ENCODE measurements around the gene RASGRF2. TPM values are rescaled to one million over a fixed set of nuclear protein-coding genes. Genes with fewer than 3 reads are reported as not detected.

Gene RASGRF2
- total and polyA plus RNA-seq, 2 of the 13 experiments (the other 11 are each of a cell fraction or from before 2014, with no cell fraction given) = 23.6 to 29.0 TPM

DNA sequence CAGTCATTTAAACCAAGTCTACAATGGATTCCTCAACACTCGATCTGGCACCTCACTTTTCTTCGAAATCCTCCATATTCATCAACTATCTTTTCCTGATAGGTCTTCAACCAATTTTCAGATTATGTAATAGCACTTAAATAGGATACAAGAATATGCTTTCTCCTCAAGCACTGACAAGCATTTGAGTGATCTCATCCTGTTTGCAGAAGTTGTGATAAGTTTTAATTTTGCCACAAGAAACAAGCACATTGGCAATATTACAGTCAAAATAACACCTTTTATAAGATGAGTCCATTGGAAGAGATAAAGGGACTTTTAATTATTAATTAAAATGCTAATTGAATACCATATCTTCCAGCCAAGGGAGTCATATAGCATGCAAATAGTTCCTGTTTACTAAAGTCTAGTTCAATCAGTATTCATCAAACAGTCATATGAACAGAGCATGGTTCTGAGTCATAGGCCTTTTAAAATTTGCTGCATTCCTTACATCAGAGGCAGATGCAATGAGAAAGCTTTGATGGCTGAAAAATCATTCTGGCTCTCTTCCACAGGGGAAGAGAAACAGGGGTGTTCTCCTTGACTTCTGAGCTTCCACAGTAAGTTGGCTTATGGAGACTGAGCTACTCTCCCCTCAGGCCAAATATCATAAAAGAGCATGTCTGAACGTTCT lies 308.5 kb downstream of the RASGRF2 start (continued):
- TF ChIP-seq, protein P1, sequence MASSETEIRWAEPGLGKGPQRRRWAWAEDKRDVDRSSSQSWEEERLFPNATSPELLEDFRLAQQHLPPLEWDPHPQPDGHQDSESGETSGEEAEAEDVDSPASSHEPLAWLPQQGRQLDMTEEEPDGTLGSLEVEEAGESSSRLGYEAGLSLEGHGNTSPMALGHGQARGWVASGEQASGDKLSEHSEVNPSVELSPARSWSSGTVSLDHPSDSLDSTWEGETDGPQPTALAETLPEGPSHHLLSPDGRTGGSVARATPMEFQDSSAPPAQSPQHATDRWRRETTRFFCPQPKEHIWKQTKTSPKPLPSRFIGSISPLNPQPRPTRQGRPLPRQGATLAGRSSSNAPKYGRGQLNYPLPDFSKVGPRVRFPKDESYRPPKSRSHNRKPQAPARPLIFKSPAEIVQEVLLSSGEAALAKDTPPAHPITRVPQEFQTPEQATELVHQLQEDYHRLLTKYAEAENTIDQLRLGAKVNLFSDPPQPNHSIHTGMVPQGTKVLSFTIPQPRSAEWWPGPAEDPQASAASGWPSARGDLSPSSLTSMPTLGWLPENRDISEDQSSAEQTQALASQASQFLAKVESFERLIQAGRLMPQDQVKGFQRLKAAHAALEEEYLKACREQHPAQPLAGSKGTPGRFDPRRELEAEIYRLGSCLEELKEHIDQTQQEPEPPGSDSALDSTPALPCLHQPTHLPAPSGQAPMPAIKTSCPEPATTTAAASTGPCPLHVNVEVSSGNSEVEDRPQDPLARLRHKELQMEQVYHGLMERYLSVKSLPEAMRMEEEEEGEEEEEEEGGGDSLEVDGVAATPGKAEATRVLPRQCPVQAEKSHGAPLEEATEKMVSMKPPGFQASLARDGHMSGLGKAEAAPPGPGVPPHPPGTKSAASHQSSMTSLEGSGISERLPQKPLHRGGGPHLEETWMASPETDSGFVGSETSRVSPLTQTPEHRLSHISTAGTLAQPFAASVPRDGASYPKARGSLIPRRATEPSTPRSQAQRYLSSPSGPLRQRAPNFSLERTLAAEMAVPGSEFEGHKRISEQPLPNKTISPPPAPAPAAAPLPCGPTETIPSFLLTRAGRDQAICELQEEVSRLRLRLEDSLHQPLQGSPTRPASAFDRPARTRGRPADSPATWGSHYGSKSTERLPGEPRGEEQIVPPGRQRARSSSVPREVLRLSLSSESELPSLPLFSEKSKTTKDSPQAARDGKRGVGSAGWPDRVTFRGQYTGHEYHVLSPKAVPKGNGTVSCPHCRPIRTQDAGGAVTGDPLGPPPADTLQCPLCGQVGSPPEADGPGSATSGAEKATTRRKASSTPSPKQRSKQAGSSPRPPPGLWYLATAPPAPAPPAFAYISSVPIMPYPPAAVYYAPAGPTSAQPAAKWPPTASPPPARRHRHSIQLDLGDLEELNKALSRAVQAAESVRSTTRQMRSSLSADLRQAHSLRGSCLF (CRISPR knock-in tag; IDR thresholded peaks at IDR 0.05; ENCODE audit: borderline replicate concordance) = no peak
- TF ChIP-seq, protein P2, sequence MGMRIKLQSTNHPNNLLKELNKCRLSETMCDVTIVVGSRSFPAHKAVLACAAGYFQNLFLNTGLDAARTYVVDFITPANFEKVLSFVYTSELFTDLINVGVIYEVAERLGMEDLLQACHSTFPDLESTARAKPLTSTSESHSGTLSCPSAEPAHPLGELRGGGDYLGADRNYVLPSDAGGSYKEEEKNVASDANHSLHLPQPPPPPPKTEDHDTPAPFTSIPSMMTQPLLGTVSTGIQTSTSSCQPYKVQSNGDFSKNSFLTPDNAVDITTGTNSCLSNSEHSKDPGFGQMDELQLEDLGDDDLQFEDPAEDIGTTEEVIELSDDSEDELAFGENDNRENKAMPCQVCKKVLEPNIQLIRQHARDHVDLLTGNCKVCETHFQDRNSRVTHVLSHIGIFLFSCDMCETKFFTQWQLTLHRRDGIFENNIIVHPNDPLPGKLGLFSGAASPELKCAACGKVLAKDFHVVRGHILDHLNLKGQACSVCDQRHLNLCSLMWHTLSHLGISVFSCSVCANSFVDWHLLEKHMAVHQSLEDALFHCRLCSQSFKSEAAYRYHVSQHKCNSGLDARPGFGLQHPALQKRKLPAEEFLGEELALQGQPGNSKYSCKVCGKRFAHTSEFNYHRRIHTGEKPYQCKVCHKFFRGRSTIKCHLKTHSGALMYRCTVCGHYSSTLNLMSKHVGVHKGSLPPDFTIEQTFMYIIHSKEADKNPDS (CRISPR knock-in tag; IDR thresholded peaks at IDR 0.05) = no peak
- TF ChIP-seq, protein P3, sequence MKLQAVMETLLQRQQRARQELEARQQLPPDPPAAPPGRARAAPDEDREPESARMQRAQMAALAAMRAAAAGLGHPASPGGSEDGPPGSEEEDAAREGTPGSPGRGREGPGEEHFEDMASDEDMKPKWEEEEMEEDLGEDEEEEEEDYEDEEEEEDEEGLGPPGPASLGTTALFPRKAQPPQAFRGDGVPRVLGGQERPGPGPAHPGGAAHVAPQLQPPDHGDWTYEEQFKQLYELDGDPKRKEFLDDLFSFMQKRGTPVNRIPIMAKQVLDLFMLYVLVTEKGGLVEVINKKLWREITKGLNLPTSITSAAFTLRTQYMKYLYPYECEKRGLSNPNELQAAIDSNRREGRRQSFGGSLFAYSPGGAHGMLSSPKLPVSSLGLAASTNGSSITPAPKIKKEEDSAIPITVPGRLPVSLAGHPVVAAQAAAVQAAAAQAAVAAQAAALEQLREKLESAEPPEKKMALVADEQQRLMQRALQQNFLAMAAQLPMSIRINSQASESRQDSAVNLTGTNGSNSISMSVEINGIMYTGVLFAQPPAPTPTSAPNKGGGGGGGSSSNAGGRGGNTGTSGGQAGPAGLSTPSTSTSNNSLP (IDR thresholded peaks at IDR 0.05; ENCODE audit: low read depth, low read length) = peak; percentile 76
- TF ChIP-seq SOX6 (IDR thresholded peaks at IDR 0.05) = no peak
- no peak for TF ChIP-seq SOX6 (CRISPR knock-in tag; IDR thresholded peaks at IDR 0.05)
- TF ChIP-seq SAP130 (CRISPR knock-in tag; IDR thresholded peaks at IDR 0.05; ENCODE audit: low read depth) = 0 out of 2 replicates have a peak, but pooled peaks have one; percentile 26
- no peak for TF ChIP-seq HES4 (CRISPR knock-in tag; IDR thresholded peaks at IDR 0.05; ENCODE audit: borderline replicate concordance)
- no peak for TF ChIP-seq MEF2D (CRISPR knock-in tag; IDR thresholded peaks at IDR 0.05)
- no peak for TF ChIP-seq FOXP1 (IDR thresholded peaks at IDR 0.05)
- TF ChIP-seq FOXP1 (CRISPR knock-in tag; IDR thresholded peaks at IDR 0.05) = peak; percentile 40; the same call in 1 of the 2 replicates
- TF ChIP-seq ZNF781 (CRISPR knock-in tag; IDR thresholded peaks at IDR 0.05; ENCODE audit: borderline replicate concordance, not compliant biosample characterization) = no peak
- no peak for TF ChIP-seq SRSF1 (optimal IDR thresholded peaks at IDR 0.05; ENCODE audit: low read depth, low read length)
- no peak for TF ChIP-seq PRMT3 (CRISPR knock-in tag; IDR thresholded peaks at IDR 0.05; ENCODE audit: borderline replicate concordance, low read depth)
- TF ChIP-seq, protein P4, sequence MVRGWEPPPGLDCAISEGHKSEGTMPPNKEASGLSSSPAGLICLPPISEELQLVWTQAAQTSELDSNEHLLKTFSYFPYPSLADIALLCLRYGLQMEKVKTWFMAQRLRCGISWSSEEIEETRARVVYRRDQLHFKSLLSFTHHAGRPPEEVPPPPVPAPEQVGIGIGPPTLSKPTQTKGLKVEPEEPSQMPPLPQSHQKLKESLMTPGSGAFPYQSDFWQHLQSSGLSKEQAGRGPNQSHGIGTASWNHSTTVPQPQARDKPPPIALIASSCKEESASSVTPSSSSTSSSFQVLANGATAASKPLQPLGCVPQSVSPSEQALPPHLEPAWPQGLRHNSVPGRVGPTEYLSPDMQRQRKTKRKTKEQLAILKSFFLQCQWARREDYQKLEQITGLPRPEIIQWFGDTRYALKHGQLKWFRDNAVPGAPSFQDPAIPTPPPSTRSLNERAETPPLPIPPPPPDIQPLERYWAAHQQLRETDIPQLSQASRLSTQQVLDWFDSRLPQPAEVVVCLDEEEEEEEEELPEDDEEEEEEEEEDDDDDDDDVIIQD (CRISPR knock-in tag; IDR thresholded peaks at IDR 0.05; ENCODE audit: low read depth) = peak; percentile 24; the same call in 1 of the 2 replicates
- no peak for TF ChIP-seq FOXJ3 (CRISPR knock-in tag; IDR thresholded peaks at IDR 0.05; ENCODE audit: borderline replicate concordance)
- TF ChIP-seq TCF7 (IDR thresholded peaks at IDR 0.05; ENCODE audit: low read depth) = peak; percentile 55; the same call in 1 of the 2 replicates
- TF ChIP-seq HDAC6 (IDR thresholded peaks at IDR 0.05; ENCODE audit: low read depth, low read length) = no peak
- TF ChIP-seq, protein P5, sequence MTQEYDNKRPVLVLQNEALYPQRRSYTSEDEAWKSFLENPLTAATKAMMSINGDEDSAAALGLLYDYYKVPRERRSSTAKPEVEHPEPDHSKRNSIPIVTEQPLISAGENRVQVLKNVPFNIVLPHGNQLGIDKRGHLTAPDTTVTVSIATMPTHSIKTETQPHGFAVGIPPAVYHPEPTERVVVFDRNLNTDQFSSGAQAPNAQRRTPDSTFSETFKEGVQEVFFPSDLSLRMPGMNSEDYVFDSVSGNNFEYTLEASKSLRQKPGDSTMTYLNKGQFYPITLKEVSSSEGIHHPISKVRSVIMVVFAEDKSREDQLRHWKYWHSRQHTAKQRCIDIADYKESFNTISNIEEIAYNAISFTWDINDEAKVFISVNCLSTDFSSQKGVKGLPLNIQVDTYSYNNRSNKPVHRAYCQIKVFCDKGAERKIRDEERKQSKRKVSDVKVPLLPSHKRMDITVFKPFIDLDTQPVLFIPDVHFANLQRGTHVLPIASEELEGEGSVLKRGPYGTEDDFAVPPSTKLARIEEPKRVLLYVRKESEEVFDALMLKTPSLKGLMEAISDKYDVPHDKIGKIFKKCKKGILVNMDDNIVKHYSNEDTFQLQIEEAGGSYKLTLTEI (CRISPR knock-in tag; conservative IDR thresholded peaks at IDR 0.05) = no peak

Data from HepG2 (cell line).